Liver (tissue), 9 donors: ENCODE results near the gene PTPRN2. TPM values are rescaled to one million over a fixed set of nuclear protein-coding genes. Genes with fewer than 3 reads are reported as not detected.

ENCODE experiments used
- DNase-seq: peaks from one replicate; pipeline ENCODE4 v3.0.0-alpha.2; 2017; ENCODE audit warnings: low spot score
- H3K27ac ChIP-seq, 2 donors: one replicate each; pipeline ENCODE4 v1.7.0; 2013; ENCODE audit warnings: inconsistent platforms in 2 of 2, low read length in 2 of 2, control low read depth in 1 of 2, low read depth in 1 of 2, mild to moderate bottlenecking in 1 of 2
- H3K27me3 ChIP-seq, 4 donors: one replicate each; pipeline versions ENCODE4 v1.6.1 to v1.7.0; 2013; ENCODE audit warnings: low read length in 3 of 4, inconsistent platforms in 1 of 4, mild to moderate bottlenecking in 1 of 4, moderate library complexity in 1 of 4; ENCODE audit not compliant: control insufficient read depth in 4 of 4, insufficient read depth in 4 of 4
- H3K36me3 ChIP-seq, 4 donors: one replicate each; pipeline versions ENCODE4 v1.6.1 to v1.7.0; 2013; ENCODE audit warnings: low read length in 3 of 4, mild to moderate bottlenecking in 3 of 4, low read depth in 1 of 4, moderate library complexity in 1 of 4; ENCODE audit not compliant: control insufficient read depth in 4 of 4, insufficient read depth in 3 of 4
- H3K4me1 ChIP-seq, 4 donors: one replicate each; pipeline versions ENCODE4 v1.6.1 to v1.7.0; 2013; ENCODE audit warnings: low read length in 3 of 4, mild to moderate bottlenecking in 3 of 4, moderate library complexity in 1 of 4; ENCODE audit not compliant: control insufficient read depth in 4 of 4, insufficient read depth in 4 of 4
- H3K4me3 ChIP-seq, 3 donors: one replicate each; pipeline versions ENCODE4 v1.6.1 to v1.7.0; 2013; ENCODE audit warnings: low read length in 3 of 3, control low read depth in 1 of 3, low read depth in 1 of 3, mild to moderate bottlenecking in 1 of 3
- H3K9ac ChIP-seq, 2 donors: one replicate each; pipeline ENCODE4 v1.7.0; 2013; ENCODE audit warnings: low read length in 2 of 2, mild to moderate bottlenecking in 2 of 2, moderate library complexity in 2 of 2, control low read depth in 1 of 2, low read depth in 1 of 2
- H3K9me3 ChIP-seq, 4 donors: one replicate each; pipeline versions ENCODE4 v1.6.1 to v1.7.0; 2013; ENCODE audit warnings: low read length in 3 of 4; ENCODE audit not compliant: control insufficient read depth in 4 of 4
- ATF3 ChIP-seq: IDR thresholded peaks from 2 replicates; pipeline ENCODE4 v1.6.1; 2016; ENCODE audit warnings: antibody characterized with exemption
- EGR1 ChIP-seq, 2 donors: IDR thresholded peaks; 2 replicates each; pipeline ENCODE4 v1.6.1; 2016 to 2018; ENCODE audit warnings: antibody characterized with exemption in 2 of 2, low read depth in 2 of 2
- FOXA1 ChIP-seq: IDR thresholded peaks from 2 replicates; pipeline ENCODE4 v1.6.1; 2016; ENCODE audit warnings: antibody characterized with exemption
- FOXA2 ChIP-seq: IDR thresholded peaks from 2 replicates; pipeline ENCODE4 v1.6.1; 2016; ENCODE audit warnings: antibody characterized with exemption
- GABPA ChIP-seq, 2 donors: IDR thresholded peaks in 1 of 2; conservative IDR thresholded peaks in 1 of 2; 2 replicates each; pipeline ENCODE4 v1.6.1; 2016; ENCODE audit warnings: antibody characterized with exemption in 2 of 2, mild to moderate bottlenecking in 1 of 2, moderate library complexity in 1 of 2
- HNF4A ChIP-seq, 2 donors: conservative IDR thresholded peaks; 2 replicates each; pipeline ENCODE4 v1.6.1; 2016; ENCODE audit warnings: antibody characterized with exemption in 2 of 2, mild to moderate bottlenecking in 2 of 2
- HNF4G ChIP-seq: IDR thresholded peaks from 2 replicates; pipeline ENCODE4 v1.6.1; 2016; ENCODE audit warnings: antibody characterized with exemption
- JUND ChIP-seq, 2 donors: IDR thresholded peaks; 2 replicates each; pipeline ENCODE4 v1.6.1; 2016; ENCODE audit warnings: antibody characterized with exemption in 2 of 2
- MAX ChIP-seq: IDR thresholded peaks from 2 replicates; pipeline ENCODE4 v1.6.1; 2016; ENCODE audit warnings: antibody characterized with exemption
- NR2F2 ChIP-seq: IDR thresholded peaks from 2 replicates; pipeline ENCODE4 v1.6.1; 2016; ENCODE audit warnings: antibody characterized with exemption
- RAD21 ChIP-seq, 2 donors: IDR thresholded peaks; 2 replicates each; pipeline ENCODE4 v1.6.1; 2016; ENCODE audit warnings: antibody characterized with exemption in 2 of 2, mild to moderate bottlenecking in 2 of 2
- REST ChIP-seq: IDR thresholded peaks from 2 replicates; pipeline ENCODE4 v1.6.1; 2016; ENCODE audit warnings: antibody characterized with exemption, mild to moderate bottlenecking
- RXRA ChIP-seq, 2 donors: IDR thresholded peaks; 2 replicates each; pipeline ENCODE4 v1.6.1; 2017 to 2018; ENCODE audit warnings: antibody characterized with exemption in 2 of 2, mild to moderate bottlenecking in 1 of 2
- SP1 ChIP-seq: IDR thresholded peaks from 2 replicates; pipeline ENCODE4 v1.6.1; 2018; ENCODE audit warnings: antibody characterized with exemption, mild to moderate bottlenecking
- TAF1 ChIP-seq: conservative IDR thresholded peaks from 2 replicates; pipeline ENCODE4 v1.6.1; 2016; ENCODE audit warnings: antibody characterized with exemption, mild to moderate bottlenecking
- YY1 ChIP-seq: IDR thresholded peaks from 2 replicates; pipeline ENCODE4 v1.6.1; 2016; ENCODE audit warnings: antibody characterized with exemption, mild to moderate bottlenecking
- WGBS: extraction: QIAGEN DNeasy Blood & Tissue Kit; methylation state at CpG from one replicate; pipeline ENCODE4 v1.1.7; 2013; 5-methylcytosine and 5-hydroxymethylcytosine counted together
- polyA plus RNA-seq, 2 donors: library from polyadenylated mRNA; stranded (reverse) in 1 of 2; unstranded in 1 of 2; fragments of 200-250 nt in 1 of 2; fragments of >200 nt in 1 of 2; fragmentation: Nextera tagmentation in 1 of 2; extraction: Ambion mirVana in 1 of 2; gene quantifications; one replicate each; pipeline versions ENCODE4 v1.2.1 to v1.2.3, GENCODE V29; 2013 to 2015
- total RNA-seq, 2 donors: library from RNA; depleted of rRNA; stranded (reverse); fragments of >200 nt; gene quantifications; one replicate each; pipeline ENCODE4 v1.2.3, GENCODE V29; 2014
- TF ChIP-seq, protein P1 (sequence below): IDR thresholded peaks from 2 replicates; pipeline ENCODE4 v1.6.1; 2016; ENCODE audit warnings: antibody characterized with exemption
- TF ChIP-seq, protein P2 (sequence below): fragments of 150-350 bp; IDR thresholded peaks from 2 replicates; pipeline ENCODE4 v1.5.1; 2017; ENCODE audit warnings: improper control_type of control experiment, low read depth, low read length; ENCODE audit not compliant: missing input control
- donor health status: healthy.
- donor health status: healthy.
- donor health status: healthy.
- donor health status: healthy.
- donor health status: healthy.

PTPRN2 gene
- total and polyA plus RNA-seq, 4 donors, result 0.75 to 1.9 (median 1.1) TPM

DNA sequence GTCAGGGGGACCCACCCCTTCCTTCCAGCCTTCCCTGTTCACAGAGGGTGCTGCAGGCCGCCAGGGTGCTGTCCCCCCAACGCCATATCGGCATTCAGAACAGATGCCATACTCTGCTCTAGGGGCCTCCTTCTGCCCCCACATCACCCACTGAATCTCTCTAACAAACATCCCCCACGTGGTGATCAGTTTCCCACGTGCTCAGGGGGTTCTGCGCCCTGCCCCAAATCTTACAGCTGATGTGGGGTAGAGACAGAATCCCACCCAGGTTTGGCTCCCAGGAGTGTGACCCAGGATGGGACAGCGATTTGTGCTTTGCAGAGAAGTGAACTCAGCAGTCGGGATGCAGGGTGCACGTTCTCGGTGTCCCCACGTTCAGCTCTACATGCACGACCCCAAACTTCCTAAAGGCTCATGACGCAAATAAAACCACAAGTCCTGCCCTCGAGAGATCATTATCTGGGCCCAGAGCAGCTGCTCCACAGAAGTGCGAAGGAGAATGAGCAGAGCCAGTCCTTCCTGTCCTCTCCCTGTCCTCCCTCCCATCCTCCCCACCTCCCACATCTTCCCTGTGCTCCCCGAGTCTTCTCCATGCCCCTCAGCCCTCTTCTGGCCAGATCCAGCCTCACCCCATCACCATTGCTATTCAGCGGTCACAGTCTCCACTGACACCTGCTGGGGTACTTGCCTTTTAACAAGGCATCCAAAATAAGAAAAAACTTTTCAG is 827.5 kb downstream of the PTPRN2 start (continued):
- TF ChIP-seq, protein P1, sequence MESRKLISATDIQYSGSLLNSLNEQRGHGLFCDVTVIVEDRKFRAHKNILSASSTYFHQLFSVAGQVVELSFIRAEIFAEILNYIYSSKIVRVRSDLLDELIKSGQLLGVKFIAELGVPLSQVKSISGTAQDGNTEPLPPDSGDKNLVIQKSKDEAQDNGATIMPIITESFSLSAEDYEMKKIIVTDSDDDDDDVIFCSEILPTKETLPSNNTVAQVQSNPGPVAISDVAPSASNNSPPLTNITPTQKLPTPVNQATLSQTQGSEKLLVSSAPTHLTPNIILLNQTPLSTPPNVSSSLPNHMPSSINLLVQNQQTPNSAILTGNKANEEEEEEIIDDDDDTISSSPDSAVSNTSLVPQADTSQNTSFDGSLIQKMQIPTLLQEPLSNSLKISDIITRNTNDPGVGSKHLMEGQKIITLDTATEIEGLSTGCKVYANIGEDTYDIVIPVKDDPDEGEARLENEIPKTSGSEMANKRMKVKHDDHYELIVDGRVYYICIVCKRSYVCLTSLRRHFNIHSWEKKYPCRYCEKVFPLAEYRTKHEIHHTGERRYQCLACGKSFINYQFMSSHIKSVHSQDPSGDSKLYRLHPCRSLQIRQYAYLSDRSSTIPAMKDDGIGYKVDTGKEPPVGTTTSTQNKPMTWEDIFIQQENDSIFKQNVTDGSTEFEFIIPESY, result no peak
- TF ChIP-seq MAX (no peak), FOXA2 (no peak), RXRA (IDR thresholded peaks at IDR 0.05) (no peak), ATF3 (no peak), GABPA (IDR thresholded peaks at IDR 0.05 in 1 of 2, conservative IDR thresholded peaks at IDR 0.05 in 1 of 2) (no peak), HNF4A (conservative IDR thresholded peaks at IDR 0.05) (no peak), RAD21 (IDR thresholded peaks at IDR 0.05) (no peak), HNF4G (no peak)

GRCh38 chr7:157759246-157759805 is 828.3 kb downstream of the PTPRN2 start:
- no peak for TF ChIP-seq TAF1
- TF ChIP-seq HNF4A (conservative IDR thresholded peaks at IDR 0.05), result no peak
- no peak for TF ChIP-seq REST
- no peak for TF ChIP-seq FOXA1
- TF ChIP-seq NR2F2, result no peak
- no peak for TF ChIP-seq SP1
- TF ChIP-seq RAD21 (IDR thresholded peaks at IDR 0.05), result no peak
- TF ChIP-seq FOXA2, result no peak
- no peak for TF ChIP-seq RXRA (IDR thresholded peaks at IDR 0.05)
- no peak for TF ChIP-seq GABPA (IDR thresholded peaks at IDR 0.05 in 1 of 2, conservative IDR thresholded peaks at IDR 0.05 in 1 of 2)
- TF ChIP-seq JUND (IDR thresholded peaks at IDR 0.05), result no peak
- TF ChIP-seq, protein P1, result no peak
- no peak for TF ChIP-seq EGR1 (IDR thresholded peaks at IDR 0.05; ENCODE audit: low read depth in 2 of 2)
- no peak for TF ChIP-seq YY1
- TF ChIP-seq, protein P2, sequence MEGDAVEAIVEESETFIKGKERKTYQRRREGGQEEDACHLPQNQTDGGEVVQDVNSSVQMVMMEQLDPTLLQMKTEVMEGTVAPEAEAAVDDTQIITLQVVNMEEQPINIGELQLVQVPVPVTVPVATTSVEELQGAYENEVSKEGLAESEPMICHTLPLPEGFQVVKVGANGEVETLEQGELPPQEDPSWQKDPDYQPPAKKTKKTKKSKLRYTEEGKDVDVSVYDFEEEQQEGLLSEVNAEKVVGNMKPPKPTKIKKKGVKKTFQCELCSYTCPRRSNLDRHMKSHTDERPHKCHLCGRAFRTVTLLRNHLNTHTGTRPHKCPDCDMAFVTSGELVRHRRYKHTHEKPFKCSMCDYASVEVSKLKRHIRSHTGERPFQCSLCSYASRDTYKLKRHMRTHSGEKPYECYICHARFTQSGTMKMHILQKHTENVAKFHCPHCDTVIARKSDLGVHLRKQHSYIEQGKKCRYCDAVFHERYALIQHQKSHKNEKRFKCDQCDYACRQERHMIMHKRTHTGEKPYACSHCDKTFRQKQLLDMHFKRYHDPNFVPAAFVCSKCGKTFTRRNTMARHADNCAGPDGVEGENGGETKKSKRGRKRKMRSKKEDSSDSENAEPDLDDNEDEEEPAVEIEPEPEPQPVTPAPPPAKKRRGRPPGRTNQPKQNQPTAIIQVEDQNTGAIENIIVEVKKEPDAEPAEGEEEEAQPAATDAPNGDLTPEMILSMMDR, result no peak
- no peak for TF ChIP-seq HNF4G
- TF ChIP-seq MAX, result no peak
- TF ChIP-seq ATF3, result no peak
- Histone ChIP-seq H3K4me1 (no peaks in the 10 kb centered on the region), H3K4me3 (no peak overlapping the region), H3K27ac (no peak overlapping the region), H3K27me3 (peaks cover 0 to 2% (median 0%) of the 10 kb centered on the region in 4 donors), H3K9ac (no peak overlapping the region), H3K36me3 (no peaks in the 10 kb centered on the region), H3K9me3 (no peaks in the 10 kb centered on the region)
- WGBS, result 86% methylated on average over 19 of the region's 19 CpGs
- DNase-seq, result no peak
